WI38 (cell line): ENCODE results near the gene SMG1.
"Not testable (repeated sequence)": the region's sequence is repeated elsewhere in the genome, so short reads cannot be mapped to it uniquely, and the experiment has no call there.

Experiments
- H3K4me3 ChIP-seq: 2 replicates; pipeline ENCODE4 v1.5.1; 2011; ENCODE audit warnings: low read depth, mild to moderate bottlenecking, control low read depth, low read length
- CTCF ChIP-seq: IDR thresholded peaks from 2 replicates; pipeline ENCODE4 v1.5.1; 2012; ENCODE audit warnings: low read depth, mild to moderate bottlenecking, control low read depth, low read length

SMG1 gene

GRCh38 chr16:18931756-18932155 is 5.5 kb upstream of the SMG1 start:
- H3K4me3 ChIP-seq: no peak overlapping the region
- TF ChIP-seq CTCF: no peak

GRCh38 chr16:18930095-18930494 is 3.9 kb upstream of the SMG1 start:
- not testable (repeated sequence) for H3K4me3 ChIP-seq

GRCh38 chr16:18928073-18928472 is 1.9 kb upstream of the SMG1 start:
- H3K4me3 ChIP-seq: not testable (repeated sequence)

GRCh38 chr16:18925215-18925985 is 808 bp downstream of the SMG1 start:
- peak overlapping the region; percentile 62 for H3K4me3 ChIP-seq

GRCh38 chr16:18923935-18924334 is 2.3 kb downstream of the SMG1 start:
- H3K4me3 ChIP-seq: not testable (repeated sequence)

GRCh38 chr16:18923124-18923523 is 3.1 kb downstream of the SMG1 start:
- not testable (repeated sequence) for H3K4me3 ChIP-seq

GRCh38 chr16:18909585-18909984 is 16.6 kb downstream of the SMG1 start:
- not testable (repeated sequence) for H3K4me3 ChIP-seq

GRCh38 chr16:18908716-18909115 is 17.5 kb downstream of the SMG1 start:
- H3K4me3 ChIP-seq: not testable (repeated sequence)

GRCh38 chr16:18902778-18903177 is 23.4 kb downstream of the SMG1 start:
- not testable (repeated sequence) for H3K4me3 ChIP-seq

GRCh38 chr16:18902044-18902443 is 24.2 kb downstream of the SMG1 start:
- H3K4me3 ChIP-seq: not testable (repeated sequence)

GRCh38 chr16:18901194-18901593 is 25.0 kb downstream of the SMG1 start:
- not testable (repeated sequence) for H3K4me3 ChIP-seq

- H3K4me3 ChIP-seq: not testable (repeated sequence)
Observed at GRCh38 chr16:18884456-18884855, 41.8 kb downstream of the SMG1 start.

GRCh38 chr16:18877734-18878133 is 48.5 kb downstream of the SMG1 start:
- H3K4me3 ChIP-seq: not testable (repeated sequence)

GRCh38 chr16:18877259-18877658 is 48.9 kb downstream of the SMG1 start:
- H3K4me3 ChIP-seq: not testable (repeated sequence)

GRCh38 chr16:18876301-18876700 is 49.9 kb downstream of the SMG1 start:
- H3K4me3 ChIP-seq: not testable (repeated sequence)

GRCh38 chr16:18869043-18869771 is 57.0 kb downstream of the SMG1 start:
- H3K4me3 ChIP-seq: not testable (repeated sequence)

- H3K4me3 ChIP-seq: not testable (repeated sequence)
Observed at GRCh38 chr16:18866277-18866823, 59.9 kb downstream of the SMG1 start.

GRCh38 chr16:18862891-18863290 is 63.3 kb downstream of the SMG1 start:
- H3K4me3 ChIP-seq: not testable (repeated sequence)
